ENCODE measurements around the gene CLCA1.

CLCA1 gene

GRCh38 chr1:86468501-86468977 lies at the start of gene CLCA1:
Gene CLCA1, plus strand, starts transcription at chr1:86468927. Its CDS starts 45 bp downstream, at chr1:86468972.
- no peak for DNase-seq (ENCODE audit: low read depth in 2 of 2)

GRCh38 chr1:86419277-86419903 lies 49.3 kb upstream of the CLCA1 start:
- no peak for DNase-seq (ENCODE audit: low read depth in 2 of 2)

- DNase-seq (ENCODE audit: low read depth in 2 of 2): no peak
Measured at GRCh38 chr1:86421601-86422280, 47.0 kb upstream of the CLCA1 start.

GRCh38 chr1:86423473-86423872 lies 45.3 kb upstream of the CLCA1 start:
- DNase-seq (ENCODE audit: low read depth in 2 of 2): no peak

GRCh38 chr1:86423873-86424272 lies 44.9 kb upstream of the CLCA1 start, which contains the start of gene CLCA2:
Gene CLCA2, plus strand, starts transcription at chr1:86424171. Its CDS starts 77 bp downstream, at chr1:86424248.
- DNase-seq (ENCODE audit: low read depth in 2 of 2): no peak

GRCh38 chr1:86429122-86429725 lies 39.5 kb upstream of the CLCA1 start:
- no peak for DNase-seq (ENCODE audit: low read depth in 2 of 2)

- DNase-seq (ENCODE audit: low read depth in 2 of 2): no peak
Measured at GRCh38 chr1:86429835-86430234, 38.9 kb upstream of the CLCA1 start.

- no peak for DNase-seq (ENCODE audit: low read depth in 2 of 2)
Measured at GRCh38 chr1:86430376-86430775, 38.4 kb upstream of the CLCA1 start.

- no peak for DNase-seq (ENCODE audit: low read depth in 2 of 2)
Measured at GRCh38 chr1:86434059-86434458, 34.7 kb upstream of the CLCA1 start.

- no peak for DNase-seq (ENCODE audit: low read depth in 2 of 2)
Measured at GRCh38 chr1:86435327-86435726, 33.4 kb upstream of the CLCA1 start.

GRCh38 chr1:86436041-86436440 lies 32.7 kb upstream of the CLCA1 start:
- no peak for DNase-seq (ENCODE audit: low read depth in 2 of 2)

GRCh38 chr1:86441581-86441980 lies 27.1 kb upstream of the CLCA1 start:
- DNase-seq (ENCODE audit: low read depth in 2 of 2): no peak

- DNase-seq (ENCODE audit: low read depth in 2 of 2): no peak
Measured at GRCh38 chr1:86441997-86442396, 26.7 kb upstream of the CLCA1 start.

- no peak for DNase-seq (ENCODE audit: low read depth in 2 of 2)
Measured at GRCh38 chr1:86445919-86446318, 22.8 kb upstream of the CLCA1 start.

- no peak for DNase-seq (ENCODE audit: low read depth in 2 of 2)
Measured at GRCh38 chr1:86447198-86447790, 21.4 kb upstream of the CLCA1 start.

GRCh38 chr1:86448670-86449069 lies 20.1 kb upstream of the CLCA1 start:
- DNase-seq (ENCODE audit: low read depth in 2 of 2): no peak

- DNase-seq (ENCODE audit: low read depth in 2 of 2): no peak
Measured at GRCh38 chr1:86449103-86449502, 19.6 kb upstream of the CLCA1 start.

- DNase-seq (ENCODE audit: low read depth in 2 of 2): no peak
Measured at GRCh38 chr1:86450847-86451246, 17.9 kb upstream of the CLCA1 start.

- no peak for DNase-seq (ENCODE audit: low read depth in 2 of 2)
Measured at GRCh38 chr1:86453664-86454063, 15.1 kb upstream of the CLCA1 start.

- DNase-seq (ENCODE audit: low read depth in 2 of 2): no peak
Measured at GRCh38 chr1:86455073-86455472, 13.7 kb upstream of the CLCA1 start.

- DNase-seq (ENCODE audit: low read depth in 2 of 2): no peak
Measured at GRCh38 chr1:86460998-86461397, 7.7 kb upstream of the CLCA1 start.

- DNase-seq (ENCODE audit: low read depth in 2 of 2): no peak
Measured at GRCh38 chr1:86461482-86461881, 7.2 kb upstream of the CLCA1 start.

- no peak for DNase-seq (ENCODE audit: low read depth in 2 of 2)
Measured at GRCh38 chr1:86464819-86465218, 3.9 kb upstream of the CLCA1 start.
